ENCODE results near the gene LATS2. TPM values are rescaled to one million over a fixed set of nuclear protein-coding genes. Genes with fewer than 3 reads are reported as not detected.

LATS2 gene
- total RNA-seq (2014; rRNA removed; shearing (Covaris generic)) = 16.4 and 21.6 TPM in 2 replicates

DNA sequence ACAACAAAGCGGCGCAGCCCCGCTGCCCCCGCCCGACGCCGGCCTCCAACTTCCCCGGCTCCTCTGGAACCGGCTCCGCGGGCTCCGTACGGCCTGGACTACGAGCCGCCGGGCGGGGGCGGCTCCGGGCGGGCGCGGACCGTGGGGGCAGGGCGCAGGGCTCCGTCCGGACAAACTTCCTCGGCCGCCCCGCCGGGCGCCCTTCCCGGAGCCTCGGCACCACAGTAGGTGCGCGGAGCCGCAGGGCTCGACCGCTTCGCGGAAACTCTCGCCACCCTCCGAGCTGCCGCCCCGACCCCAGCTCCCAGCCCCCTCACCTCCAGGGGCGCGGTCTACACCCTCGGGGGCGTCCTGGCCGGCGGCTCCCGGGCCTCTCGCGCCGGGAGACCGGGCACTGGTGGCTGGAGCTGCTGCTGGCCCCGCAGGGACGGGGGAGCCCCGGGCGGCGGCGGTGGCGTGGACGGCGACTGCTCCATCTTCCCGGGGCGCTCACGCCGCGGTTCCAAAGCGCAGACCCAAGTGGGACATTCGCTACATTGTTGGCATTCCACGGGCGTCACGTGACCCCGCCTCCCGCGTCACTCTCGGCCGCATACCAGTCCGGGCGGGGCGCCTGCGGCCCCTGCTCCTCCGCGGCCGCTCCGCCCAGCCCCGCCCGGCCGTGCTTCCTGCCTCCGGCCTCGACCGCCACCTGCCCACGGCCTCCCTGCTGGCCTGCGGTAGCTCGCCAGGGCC, at the start of gene LATS2:
LATS2 (minus strand) TSS at position 558 of the 735 bp plus-strand sequence. CDS start 15,560 bp downstream, outside the sequence.

Small RNA genes lying within 50 kb of the gene (small RNA-seq; reads per million reads assigned to genes)
- gene PPIAP27 (not detected), gene RNU4-9P (0.42 reads per million, percentile 10 among the genes with 10 or more reads in this experiment)

Other genes with a start within 250 kb of the LATS2 start
- gene XPO4, start 158.8 kb downstream of the LATS2 start, total RNA-seq (2014; rRNA removed; shearing (Covaris generic)) = 16.2 and 20.5 TPM in 2 replicates
- gene SAP18, start 78.5 kb upstream of the LATS2 start, total RNA-seq (2014; rRNA removed; shearing (Covaris generic)) = 46.8 and 82.5 TPM in 2 replicates
- gene SKA3, start 115.0 kb upstream of the LATS2 start, total RNA-seq (2014; rRNA removed; shearing (Covaris generic)) = 15.4 and 24.4 TPM in 2 replicates
- gene MRPL57, start 115.1 kb upstream of the LATS2 start, total RNA-seq (2014; rRNA removed; shearing (Covaris generic)) = 33.7 and 41.5 TPM in 2 replicates

All from A375 (cell line).